IPS-15b (cell line): ENCODE data around the gene VAT1L.

ENCODE experiments used
- H3K27me3 ChIP-seq: one replicate; pipeline ENCODE4 v1.6.1; 2013; ENCODE audit warnings: low read length; ENCODE audit not compliant: control insufficient read depth, insufficient read depth
- H3K36me3 ChIP-seq: one replicate; pipeline ENCODE4 v1.6.1; 2013; ENCODE audit warnings: low read length; ENCODE audit not compliant: control insufficient read depth, insufficient read depth
- H3K4me1 ChIP-seq: one replicate; pipeline ENCODE4 v1.6.1; 2013; ENCODE audit warnings: mild to moderate bottlenecking, low read length; ENCODE audit not compliant: control insufficient read depth, insufficient read depth
- H3K4me3 ChIP-seq: one replicate; pipeline ENCODE4 v1.5.1; 2013; ENCODE audit warnings: low read depth, low read length
- H3K9ac ChIP-seq: one replicate; pipeline ENCODE4 v1.6.1; 2013; ENCODE audit warnings: low read depth, mild to moderate bottlenecking, low read length
- H3K9me3 ChIP-seq: one replicate; pipeline ENCODE4 v1.6.1; 2013; ENCODE audit warnings: mild to moderate bottlenecking, low read length; ENCODE audit not compliant: control insufficient read depth, insufficient read depth

The VAT1L gene

GRCh38 chr16:77807021-77807420, 18.7 kb downstream of the VAT1L start:
- no peaks in the 10 kb centered on the region for H3K9me3 ChIP-seq
- no peak overlapping the region for H3K9ac ChIP-seq
- H3K27me3 ChIP-seq: no peaks in the 10 kb centered on the region
- H3K4me3 ChIP-seq: no peak overlapping the region
- no peaks in the 10 kb centered on the region for H3K4me1 ChIP-seq
- H3K36me3 ChIP-seq: no peaks in the 10 kb centered on the region

DNA sequence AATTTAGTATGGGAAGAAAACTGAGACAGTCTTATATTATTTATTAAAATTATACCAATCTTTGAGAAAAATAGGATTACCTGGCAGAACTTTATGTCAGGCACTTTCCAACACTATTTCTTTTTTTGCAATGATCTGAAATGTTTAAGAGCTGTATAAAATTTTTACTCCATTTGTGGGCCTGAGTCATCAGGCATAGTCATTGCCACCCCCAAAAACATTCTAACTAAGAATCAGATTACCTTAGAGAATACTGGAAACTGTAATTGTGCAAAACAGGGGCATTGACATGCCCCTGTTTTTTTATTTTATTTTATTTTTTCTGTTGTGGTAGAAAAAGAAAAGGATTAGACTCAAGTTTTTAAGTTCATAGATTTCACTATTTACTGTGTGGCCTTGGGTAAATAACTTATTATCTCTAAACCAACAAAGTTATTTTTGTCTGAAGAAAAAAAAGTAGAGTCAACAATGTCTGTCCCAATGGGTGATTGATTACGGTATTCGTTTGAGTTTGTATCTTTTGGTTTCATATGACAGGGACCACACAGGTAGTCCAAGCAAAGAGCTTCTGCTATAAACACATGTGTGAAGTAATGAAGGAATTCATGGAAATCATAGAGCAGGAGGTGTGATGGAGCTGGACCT, 24.6 kb downstream of the VAT1L start:
- Histone ChIP-seq H3K9ac (no peak overlapping the region), H3K4me3 (no peak overlapping the region), H3K36me3 (no peaks in the 10 kb centered on the region), H3K4me1 (no peaks in the 10 kb centered on the region), H3K27me3 (no peaks in the 10 kb centered on the region), H3K9me3 (no peaks in the 10 kb centered on the region)

GRCh38 chr16:77816293-77816692, 27.9 kb downstream of the VAT1L start:
- Histone ChIP-seq H3K9ac (no peak overlapping the region), H3K36me3 (no peaks in the 10 kb centered on the region), H3K27me3 (no peaks in the 10 kb centered on the region), H3K9me3 (no peaks in the 10 kb centered on the region), H3K4me3 (no peak overlapping the region), H3K4me1 (no peaks in the 10 kb centered on the region)

DNA sequence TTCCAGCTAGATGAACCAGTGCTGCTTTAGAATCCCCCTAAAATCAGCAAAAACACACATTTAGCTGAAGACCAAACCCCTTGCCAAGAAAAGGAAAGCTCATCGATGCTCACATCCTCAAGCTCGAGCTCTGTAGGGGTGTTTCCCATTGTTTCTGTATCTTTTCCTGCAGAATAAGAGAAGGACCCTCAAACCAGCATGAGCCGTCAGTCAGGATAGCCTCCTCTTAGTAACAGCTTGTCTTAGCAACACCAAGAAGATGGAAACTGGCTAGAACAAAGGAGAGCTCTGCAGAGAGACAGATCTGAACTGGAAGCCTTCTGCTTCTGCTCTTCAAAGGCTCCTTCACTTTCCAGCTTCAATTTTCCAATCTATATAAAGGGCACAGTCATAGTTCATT, 32.0 kb downstream of the VAT1L start:
- Histone ChIP-seq H3K4me3 (no peak overlapping the region), H3K4me1 (no peaks in the 10 kb centered on the region), H3K9me3 (no peaks in the 10 kb centered on the region), H3K36me3 (peaks cover 10% of the 10 kb centered on the region), H3K27me3 (no peaks in the 10 kb centered on the region), H3K9ac (no peak overlapping the region)

- no peaks in the 10 kb centered on the region for H3K4me1 ChIP-seq
- H3K4me3 ChIP-seq: no peak overlapping the region
- peaks cover 16% of the 10 kb centered on the region for H3K36me3 ChIP-seq
- H3K27me3 ChIP-seq: no peaks in the 10 kb centered on the region
- H3K9ac ChIP-seq: no peak overlapping the region
- no peaks in the 10 kb centered on the region for H3K9me3 ChIP-seq
These were observed 34.3 kb downstream of the VAT1L start for GRCh38 chr16:77822661-77823060.

DNA sequence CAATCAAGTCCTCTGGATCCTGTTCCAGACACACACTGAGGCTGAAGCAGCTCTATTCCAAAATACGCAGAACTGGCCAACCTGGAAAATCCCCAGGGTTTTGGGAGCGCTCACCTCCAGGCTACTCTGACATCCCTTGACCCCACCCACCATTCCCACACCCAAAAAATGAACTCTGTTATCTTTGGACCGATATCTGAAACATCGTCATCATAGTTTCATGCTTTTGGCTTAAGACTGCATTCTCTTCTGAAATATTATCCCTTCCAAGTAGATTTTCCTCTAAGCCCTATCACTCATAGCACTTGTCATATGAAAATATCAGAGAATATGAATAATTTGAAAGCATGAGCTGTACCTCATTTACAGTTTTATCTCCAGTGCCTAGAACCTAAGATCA, 34.7 kb downstream of the VAT1L start:
- Histone ChIP-seq H3K4me3 (no peak overlapping the region), H3K27me3 (no peaks in the 10 kb centered on the region), H3K36me3 (peaks cover 16% of the 10 kb centered on the region), H3K9me3 (no peaks in the 10 kb centered on the region), H3K9ac (no peak overlapping the region), H3K4me1 (no peaks in the 10 kb centered on the region)

DNA sequence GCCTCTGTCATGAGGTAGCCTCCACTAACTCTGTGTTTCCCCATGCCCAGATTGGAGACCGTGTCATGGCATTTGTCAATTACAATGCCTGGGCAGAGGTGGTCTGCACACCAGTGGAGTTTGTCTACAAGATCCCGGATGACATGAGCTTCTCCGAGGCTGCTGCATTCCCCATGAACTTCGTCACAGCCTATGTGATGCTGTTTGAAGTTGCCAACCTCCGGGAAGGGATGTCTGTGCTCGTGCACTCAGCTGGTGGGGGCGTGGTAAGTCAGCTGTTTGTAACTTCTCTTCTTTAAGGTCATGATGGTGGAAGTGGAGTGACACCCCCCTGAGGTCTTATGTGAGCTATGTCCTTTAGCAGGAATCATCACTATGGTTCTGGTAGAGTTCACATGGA, 36.8 kb downstream of the VAT1L start:
- H3K9ac ChIP-seq: no peak overlapping the region
- H3K9me3 ChIP-seq: no peaks in the 10 kb centered on the region
- H3K27me3 ChIP-seq: no peaks in the 10 kb centered on the region
- H3K36me3 ChIP-seq: peaks cover 16% of the 10 kb centered on the region
- no peak overlapping the region for H3K4me3 ChIP-seq
- no peaks in the 10 kb centered on the region for H3K4me1 ChIP-seq

GRCh38 chr16:77827032-77827431, 38.7 kb downstream of the VAT1L start:
- no peak overlapping the region for H3K9ac ChIP-seq
- H3K4me1 ChIP-seq: no peaks in the 10 kb centered on the region
- peaks cover 16% of the 10 kb centered on the region for H3K36me3 ChIP-seq
- no peaks in the 10 kb centered on the region for H3K9me3 ChIP-seq
- no peaks in the 10 kb centered on the region for H3K27me3 ChIP-seq
- H3K4me3 ChIP-seq: no peak overlapping the region

DNA sequence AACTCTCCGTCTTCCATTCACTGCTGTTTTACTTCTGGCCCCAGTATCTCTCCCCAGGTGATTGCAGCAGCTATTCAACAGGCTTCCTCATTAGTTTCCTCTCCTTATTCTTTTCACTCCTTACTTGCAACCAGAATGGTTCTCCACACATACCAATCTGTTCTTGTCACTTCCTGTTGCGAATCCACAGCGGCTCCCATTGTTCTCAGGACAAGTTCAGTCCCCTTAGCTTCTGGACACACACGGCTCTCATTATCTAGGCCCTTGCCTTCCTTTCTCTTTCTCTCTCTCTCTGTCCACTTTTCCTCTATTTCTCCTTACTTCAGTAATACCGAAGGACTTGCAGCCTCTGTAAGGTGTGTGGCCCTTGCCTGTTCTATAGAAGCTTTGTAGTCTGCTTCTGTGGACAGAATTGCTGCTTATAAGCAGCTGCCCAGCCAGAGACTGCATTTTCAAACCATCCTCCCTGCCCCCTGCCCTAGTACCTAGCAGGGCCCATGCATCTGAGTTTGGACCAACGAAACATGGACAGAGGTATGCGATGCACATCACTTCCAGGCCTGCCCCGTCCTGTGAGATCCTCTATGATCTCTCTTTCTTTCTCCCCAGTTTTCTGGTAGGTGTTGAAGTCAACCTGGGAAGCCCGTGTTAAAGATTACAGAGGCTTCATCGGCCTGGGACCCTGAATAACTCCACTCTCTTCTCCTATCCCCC, 45.7 kb downstream of the VAT1L start:
- peaks cover 2% of the 10 kb centered on the region for H3K4me1 ChIP-seq
- no peak overlapping the region for H3K9ac ChIP-seq
- H3K36me3 ChIP-seq: no peaks in the 10 kb centered on the region
- H3K9me3 ChIP-seq: no peaks in the 10 kb centered on the region
- H3K4me3 ChIP-seq: no peak overlapping the region
- H3K27me3 ChIP-seq: no peaks in the 10 kb centered on the region

DNA sequence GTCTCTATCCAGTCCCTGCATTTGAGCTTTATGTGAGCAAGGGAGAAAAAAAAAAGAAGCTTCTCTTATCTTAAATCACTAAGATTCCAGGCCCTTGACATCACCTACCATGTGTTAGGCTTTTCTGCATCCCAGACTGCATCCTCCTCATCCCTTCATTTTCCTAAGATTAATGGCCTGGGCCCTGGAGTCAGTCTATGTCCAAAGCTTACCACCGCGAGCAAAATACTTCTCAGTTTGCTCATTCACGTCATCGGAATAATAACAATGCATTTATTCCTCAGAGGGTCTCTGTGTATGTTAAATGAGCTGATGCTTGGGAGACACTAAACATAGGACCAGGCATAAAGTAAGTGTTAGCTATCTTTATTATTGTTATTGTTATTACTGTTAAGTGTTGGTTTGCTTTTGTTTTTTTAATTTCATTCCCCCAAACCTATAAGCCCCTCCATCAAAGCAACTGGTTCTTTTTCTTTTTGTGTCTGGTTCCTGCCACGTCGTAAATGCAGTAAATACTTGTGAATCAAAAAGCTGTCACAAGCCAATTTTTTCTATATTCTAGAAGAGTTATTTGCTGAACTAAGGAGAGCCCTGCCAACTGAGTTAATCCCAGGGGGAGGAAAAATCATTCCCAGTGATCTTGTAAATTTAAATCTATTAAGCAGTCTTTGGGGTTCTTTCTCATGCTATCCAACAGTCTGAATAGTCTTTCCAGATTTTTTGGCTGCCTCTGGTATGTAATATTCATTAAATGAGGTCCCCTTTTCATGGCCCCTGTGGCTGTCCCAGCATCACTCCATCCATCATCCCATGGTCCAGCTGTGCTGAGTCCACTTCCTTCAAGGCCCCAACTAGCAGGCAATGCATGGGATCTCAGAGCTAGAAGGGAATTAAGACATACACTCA, 46.5 kb downstream of the VAT1L start:
- Histone ChIP-seq H3K9ac (no peak overlapping the region), H3K36me3 (no peaks in the 10 kb centered on the region), H3K4me1 (peaks cover 2% of the 10 kb centered on the region), H3K27me3 (no peaks in the 10 kb centered on the region), H3K9me3 (no peaks in the 10 kb centered on the region), H3K4me3 (no peak overlapping the region)

DNA sequence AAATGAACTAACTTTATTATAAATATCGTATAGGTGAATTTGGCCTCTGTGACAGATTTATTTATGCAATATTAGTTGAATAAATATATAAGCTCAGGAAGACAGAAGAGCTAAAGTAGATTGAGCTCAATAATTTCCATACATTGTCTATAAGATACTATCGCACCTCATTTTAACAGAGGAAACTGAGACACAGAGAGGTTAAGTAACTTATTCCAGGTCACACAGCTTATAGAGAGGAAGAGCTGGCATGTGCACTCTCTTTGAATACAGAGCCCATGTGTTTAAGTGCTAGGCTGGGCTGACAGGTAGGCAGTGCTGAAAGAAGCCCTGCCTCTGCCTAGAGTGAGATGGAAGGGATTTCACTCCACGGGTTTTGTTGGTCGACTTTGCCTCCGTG, 48.4 kb downstream of the VAT1L start:
- Histone ChIP-seq H3K27me3 (no peaks in the 10 kb centered on the region), H3K36me3 (no peaks in the 10 kb centered on the region), H3K4me1 (peaks cover 2% of the 10 kb centered on the region), H3K9ac (no peak overlapping the region), H3K9me3 (no peaks in the 10 kb centered on the region), H3K4me3 (no peak overlapping the region)
